GM18517 (cell line): Measurements from ENCODE around the gene SAT2.
A peak's percentile ranks its signal among the peaks of the same experiment; 100 is the strongest.
"Not testable (repeated sequence)": the region's sequence is repeated elsewhere in the genome, so short reads cannot be mapped to it uniquely, and the experiment has no call there.

ENCODE experiments used
- ATAC-seq: cut with Tn5 transposase; IDR thresholded peaks from one replicate; pipeline ENCODE4 v1.9.1; 2021; ENCODE audit warnings: mild to moderate bottlenecking, moderate library complexity; ENCODE audit not compliant: unreplicated experiment

Gene SAT2

DNA sequence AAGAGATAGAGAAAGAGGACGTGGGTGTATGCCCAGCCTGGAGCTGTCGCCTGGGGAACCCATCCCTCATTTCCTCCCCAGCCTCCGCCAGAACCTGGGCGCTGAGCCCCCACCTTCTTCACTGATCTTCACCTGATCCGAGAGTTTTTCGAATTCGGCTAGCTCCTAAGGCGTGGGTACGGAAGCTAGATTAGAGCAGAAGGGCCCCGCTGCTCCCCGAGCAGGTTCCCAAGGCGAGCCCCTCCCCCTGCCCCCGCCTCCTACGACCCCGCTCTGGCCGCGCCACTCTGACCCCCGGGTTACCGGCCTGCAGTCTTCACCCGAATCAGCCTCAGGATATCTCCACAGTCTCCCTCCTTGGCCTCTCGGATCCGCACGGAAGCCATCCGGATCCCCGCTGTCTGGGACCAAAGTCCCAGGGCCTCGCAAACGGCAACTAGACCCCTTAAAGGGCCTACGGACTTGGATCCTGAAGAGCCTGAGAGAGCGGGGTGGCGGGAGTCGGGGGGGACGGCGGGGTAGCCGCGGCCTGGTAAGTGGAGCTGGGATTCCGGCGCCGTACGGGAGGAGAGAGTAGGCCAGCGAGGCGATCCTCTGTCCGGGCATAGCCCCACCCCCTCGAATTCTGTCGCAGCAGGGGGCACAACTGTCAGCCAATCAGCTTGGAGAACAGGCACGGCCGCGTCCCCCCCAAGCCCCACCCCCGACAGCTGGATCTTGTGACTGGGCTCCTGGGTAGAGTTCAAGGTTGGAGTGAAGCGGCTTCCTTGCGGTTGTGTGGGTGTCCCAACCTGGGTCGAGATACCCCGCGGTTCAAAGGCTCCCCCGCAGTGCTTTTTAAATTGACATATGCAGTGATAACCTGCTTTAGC lies at the start of gene SAT2:
TSS of gene SAT2 (minus strand) at position 572 of the 872 bp plus-strand sequence. CDS start at position 386, 186 bp downstream.
- peak; percentile 63 for ATAC-seq

DNA sequence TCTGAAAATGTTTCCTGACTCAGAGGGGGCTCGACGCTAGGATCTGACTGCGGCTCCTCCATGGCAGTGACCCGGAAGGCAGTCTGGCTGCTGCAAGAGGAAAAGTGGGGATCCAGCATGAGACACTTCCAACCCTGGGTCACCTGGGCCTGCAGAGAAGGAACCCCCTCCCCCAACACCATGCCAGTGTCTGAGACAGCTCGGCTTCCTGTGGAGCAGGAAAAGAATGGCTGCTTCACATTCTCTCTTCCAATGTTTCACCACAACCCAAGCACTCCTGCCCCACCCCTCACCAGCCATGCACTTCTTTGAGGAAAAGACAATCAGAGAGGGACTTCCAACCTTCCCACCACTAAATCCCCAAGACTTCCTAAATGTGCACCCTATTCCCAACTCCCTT lies 48.9 kb upstream of the SAT2 start:
- ATAC-seq, result no peak

DNA sequence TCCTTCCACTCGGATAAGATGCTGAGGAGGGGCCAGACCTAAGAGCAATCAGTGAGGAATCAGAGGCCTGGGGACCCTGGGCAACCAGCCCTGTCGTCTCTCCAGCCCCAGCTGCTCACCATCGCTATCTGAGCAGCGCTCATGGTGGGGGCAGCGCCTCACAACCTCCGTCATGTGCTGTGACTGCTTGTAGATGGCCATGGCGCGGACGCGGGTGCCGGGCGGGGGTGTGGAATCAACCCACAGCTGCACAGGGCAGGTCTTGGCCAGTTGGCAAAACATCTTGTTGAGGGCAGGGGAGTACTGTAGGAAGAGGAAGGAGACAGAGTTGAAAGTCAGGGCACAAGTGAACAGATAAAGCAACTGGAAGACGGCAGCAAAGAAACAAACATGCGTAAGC lies 47.3 kb upstream of the SAT2 start:
- ATAC-seq, result no peak

DNA sequence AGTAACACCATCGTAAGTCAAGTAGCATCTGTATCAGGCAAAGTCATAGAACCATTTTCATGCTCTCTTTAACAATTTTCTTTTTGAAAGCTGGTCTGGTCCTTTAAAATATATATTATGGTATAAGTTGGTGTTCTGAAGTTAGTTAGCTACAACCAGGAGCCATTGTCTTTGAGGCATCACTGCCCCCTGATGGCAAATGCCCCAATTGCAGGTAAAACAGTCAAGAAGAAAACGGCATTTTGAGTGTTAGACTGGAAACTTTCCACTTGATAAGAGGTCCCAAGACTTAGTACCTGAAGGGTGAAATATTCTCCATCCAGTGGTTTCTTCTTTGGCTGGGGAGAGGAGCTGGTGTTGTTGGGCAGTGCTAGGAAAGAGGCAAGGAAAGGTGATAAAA lies 45.6 kb upstream of the SAT2 start:
- ATAC-seq, result no peak

DNA sequence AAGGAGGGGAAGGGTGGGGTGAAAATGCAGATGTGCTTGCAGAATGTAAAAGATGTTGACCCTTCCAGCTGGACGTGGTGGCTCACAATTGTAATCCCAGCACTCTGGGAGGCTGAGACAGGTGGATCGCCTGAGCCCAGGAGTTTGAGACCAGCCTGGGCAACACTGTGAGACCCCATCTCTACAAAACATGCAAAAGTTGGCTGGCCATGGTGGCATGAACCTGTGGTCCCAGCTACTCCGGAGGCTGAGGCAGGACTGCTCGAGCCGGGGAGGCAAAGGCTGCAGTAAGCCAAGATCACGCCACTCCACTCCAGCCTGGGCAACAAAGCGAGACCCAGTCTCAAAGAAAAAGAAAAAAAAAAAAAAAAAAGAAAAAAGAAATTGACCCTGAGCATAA lies 40.9 kb upstream of the SAT2 start:
- ATAC-seq, result no peak

DNA sequence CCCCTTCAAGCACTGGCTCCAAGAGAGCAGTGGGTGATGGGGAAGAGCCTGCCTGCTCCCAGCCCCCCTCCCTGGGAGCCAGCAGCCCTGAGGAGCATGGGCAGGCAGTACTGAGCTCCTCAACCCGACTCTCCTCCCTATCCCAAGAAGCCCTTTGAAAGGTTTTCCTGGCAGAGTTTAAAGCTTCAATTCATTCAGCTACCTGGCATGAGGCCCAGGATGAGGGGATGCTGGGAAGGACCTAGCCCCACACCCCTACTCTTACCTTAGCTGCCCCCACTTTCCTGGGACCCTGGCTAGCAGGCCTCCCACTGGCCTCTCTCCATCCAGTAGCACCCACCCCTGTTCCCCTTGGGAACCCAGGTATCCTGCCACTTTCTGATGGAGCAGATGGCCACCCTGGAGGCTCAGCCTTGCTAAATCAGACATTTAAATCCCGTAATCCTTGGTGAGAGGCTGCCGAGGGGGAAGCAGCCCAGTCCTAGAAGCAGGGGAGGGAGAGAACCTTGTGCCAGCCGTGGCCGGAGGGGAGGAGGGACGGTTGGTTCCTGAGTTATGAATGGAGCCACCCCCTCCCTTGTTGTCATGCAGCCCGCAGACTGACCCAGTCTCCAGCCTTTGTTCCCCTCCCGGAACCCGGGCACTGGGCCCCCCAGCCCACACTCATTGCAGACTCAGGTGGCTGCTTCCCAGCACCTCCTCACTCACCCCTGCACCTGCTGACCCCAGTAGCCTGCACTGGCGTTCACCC lies 40.2 kb upstream of the SAT2 start:
- no peak for ATAC-seq

DNA sequence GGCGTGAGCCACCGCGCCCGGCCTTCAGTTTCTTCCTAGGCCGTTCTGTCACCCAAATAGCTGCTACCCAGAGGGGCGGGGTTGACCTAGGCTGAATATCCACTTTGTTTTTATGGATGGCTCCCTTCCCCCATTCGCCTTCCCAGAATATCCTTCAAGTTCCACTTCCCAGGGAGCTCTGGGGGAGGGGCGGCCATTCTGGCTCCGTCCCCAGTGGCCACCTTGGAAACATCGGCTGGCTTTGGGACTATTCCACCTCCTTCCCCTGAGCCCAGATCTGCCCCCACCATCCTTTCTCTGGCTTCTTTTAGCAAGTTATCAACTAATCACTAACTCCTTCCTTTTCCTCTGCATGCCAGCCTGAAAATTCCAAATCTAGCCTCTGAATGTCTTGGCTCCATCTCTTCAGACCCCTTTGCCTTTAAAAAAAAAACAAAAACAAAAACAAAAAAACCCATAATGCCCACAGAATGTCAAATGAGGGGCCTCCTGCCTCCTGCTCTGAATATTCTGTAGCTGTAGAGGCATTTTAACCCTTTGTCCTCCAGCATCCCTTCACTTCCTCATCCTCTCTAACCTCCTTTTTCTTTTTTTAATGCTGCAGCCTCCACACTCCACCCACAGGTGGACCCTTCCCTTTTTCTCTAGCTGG lies 29.5 kb upstream of the SAT2 start:
- no peak for ATAC-seq

DNA sequence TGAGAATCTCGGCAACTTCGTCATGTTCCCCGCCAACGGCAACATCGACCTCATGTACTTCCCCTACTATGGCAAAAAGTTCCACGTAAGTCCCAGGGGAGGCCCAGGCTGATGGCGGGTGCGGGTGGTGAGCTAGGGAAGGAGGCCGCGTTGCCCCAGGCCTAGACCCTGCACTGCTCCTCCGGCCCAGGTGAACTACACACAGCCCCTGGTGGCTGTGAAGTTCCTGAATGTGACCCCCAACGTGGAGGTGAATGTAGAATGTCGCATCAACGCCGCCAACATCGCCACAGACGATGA lies 27.9 kb upstream of the SAT2 start:
- ATAC-seq, result no peak

DNA sequence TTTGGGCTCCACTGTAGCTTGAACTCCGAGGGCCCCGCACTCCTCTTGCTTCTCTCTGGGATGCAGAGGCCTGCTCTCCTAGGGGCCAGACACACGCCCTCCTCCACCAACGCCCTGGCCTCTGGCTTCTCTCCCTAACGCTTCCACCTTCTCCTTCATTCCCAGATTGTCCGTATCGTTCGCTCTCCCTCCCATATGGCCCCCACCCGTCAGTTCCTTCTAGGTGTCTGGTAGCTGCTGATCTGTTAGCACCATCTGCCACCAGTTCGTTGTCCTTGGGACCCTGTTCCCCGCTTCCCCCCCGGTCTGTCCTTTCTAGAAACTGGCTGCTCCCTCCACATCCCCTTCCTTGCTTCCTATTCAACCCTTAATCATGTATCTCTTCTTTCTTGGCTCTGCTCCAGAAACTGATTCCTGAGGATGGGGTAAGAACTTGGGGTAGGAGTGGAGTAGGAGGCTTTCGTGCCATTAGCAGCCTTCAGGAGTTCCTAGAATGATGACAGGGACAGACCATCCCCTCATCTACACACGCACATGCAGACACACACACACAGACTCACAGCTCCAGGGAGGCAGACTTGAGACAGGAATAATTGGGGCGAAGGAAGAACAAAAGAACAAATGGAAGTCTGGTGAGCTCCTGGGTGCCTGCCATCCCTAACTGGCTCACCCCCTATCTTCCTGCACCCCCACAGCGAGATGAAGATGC lies 27.4 kb upstream of the SAT2 start:
- ATAC-seq, result no peak

DNA sequence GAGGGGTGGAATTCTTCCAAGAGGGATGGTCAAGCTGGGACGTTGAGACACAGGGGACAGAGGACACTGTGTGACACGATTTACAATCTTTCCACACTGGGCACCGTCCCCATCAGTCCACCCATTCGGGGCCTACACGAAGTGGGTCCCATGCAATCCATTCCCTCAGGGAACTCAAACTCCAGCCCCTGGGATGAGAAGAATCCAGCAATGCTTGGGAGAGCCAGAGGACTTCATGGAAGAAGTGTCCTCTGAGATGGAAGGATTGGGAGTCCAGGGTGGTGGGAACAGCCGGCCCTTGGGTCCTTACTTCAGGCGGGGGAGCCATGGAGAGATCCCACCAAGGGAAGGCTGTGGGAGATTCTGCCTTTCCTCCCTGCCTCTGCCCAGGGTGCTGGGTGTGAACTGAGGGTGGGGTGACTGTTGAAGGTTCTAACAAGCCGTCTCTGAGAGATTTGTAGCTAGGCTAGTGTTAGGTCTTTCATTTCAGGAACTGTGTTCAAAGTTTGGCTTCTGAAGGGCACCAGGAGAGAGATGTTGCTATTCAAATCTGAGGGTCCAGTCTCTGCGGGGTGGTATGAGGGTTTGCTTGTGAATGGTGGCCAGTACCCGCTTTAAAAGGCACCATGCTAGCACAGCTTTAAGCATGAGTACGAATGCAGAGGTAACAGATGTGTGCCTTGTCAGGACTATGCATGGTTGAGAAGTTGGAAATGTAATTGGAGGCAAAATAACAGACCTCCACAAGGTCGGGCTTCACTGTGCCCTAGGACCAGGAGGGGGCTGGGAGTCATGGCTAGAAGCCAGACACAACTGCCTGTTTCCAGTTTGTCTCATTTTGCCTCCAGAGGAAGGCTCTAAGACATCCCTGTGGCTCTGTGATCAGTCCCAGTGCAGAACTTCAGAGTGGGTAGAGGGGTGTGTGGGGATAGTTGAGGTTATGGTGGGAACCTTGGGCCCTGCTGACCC lies 25.1 kb upstream of the SAT2 start:
- no peak for ATAC-seq

DNA sequence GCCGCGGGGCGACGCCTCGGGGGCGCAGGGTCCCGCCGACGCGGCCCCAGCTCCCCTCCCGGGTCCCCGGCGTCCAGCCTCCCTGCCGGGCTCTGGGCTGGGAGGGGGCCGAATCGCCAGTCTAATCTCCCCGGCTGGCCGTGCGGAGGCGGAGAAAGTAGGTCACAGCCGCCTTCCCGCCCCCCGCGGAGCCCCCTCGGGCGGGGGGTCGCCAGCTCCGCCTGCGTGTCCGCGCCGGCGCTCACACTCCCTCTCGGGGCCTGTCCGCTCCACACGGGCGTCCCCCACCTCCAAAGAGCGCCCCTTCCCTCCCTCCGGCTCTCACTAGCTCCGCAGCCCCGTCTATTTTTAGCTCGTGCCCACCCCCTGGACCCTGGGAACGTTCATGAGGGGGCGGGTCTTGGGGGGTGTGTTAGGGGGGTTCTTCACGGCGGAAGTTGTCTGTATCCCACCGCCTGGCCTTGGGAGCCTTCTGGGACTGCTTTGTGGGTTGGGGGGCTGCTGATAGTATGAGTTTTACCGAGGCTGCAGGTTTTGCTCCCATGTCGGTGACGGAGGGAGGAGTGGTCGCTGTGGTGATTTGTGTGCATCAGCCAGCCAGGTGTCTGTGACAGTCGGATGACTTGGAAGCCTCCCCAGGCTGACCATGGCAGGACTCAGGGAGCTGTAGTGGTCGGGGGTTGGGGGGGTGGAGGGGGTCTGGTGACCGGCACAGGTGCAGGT lies 24.2 kb upstream of the SAT2 start:
- ATAC-seq, result no peak

DNA sequence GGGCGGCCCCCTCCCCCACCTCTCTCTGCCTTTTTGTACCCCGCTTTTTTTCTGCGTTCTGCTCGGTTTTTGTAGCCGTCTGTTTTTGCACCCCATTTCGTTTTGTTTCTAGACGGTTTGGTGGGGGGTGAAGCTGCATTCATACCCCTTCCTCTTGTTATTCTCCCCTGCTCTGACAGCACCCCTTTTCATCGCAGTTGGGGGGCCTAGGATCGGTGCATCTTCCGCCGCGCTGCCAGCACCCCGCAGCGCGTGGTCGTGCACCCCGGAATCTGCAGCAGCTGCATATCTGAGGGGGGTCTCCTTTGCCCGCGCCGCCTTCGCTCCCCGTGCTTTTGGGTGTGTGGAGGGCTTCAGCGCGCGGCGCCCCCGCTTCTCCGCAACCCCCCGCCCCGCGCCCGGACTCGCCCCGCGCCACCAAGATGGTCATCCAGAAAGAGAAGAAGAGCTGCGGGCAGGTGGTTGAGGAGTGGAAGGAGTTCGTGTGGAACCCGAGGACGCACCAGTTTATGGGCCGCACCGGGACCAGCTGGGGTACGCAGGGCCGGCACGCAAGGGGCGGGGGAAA lies 23.6 kb upstream of the SAT2 start:
- no peak for ATAC-seq

DNA sequence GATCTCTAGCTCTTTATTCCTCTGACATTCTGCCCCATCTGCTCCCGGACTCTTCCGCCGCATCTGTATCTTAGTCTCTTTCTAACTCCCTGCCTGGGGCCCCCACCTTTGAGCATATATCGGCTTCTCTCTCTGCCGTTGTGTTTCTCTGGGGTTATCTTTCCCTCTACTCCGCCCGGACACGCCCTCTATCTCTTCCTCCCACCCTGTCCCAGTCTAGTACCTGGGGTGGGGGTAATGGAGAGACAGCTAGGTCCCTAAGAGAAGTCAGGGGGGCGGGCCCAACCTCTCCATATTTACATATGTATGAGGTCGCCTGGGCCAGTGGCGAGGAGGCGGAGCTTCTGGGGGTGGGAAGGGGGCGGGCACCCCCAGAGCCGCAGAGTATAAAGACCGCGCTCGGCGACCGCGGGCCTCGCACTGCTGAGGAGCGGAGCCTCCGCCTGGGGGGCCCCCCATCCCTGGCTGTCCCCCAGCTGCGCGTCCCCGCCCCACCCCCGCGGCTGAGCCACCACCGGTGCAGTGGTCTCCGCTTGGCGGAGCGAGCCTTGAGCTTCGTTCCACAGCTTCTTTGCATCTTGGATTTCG lies 23.0 kb upstream of the SAT2 start, which contains the start of gene ATP1B2:
TSS of gene ATP1B2 (plus strand) at position 418 of the 588 bp plus-strand sequence. CDS start 593 bp downstream, outside the sequence.
- ATAC-seq, result no peak

DNA sequence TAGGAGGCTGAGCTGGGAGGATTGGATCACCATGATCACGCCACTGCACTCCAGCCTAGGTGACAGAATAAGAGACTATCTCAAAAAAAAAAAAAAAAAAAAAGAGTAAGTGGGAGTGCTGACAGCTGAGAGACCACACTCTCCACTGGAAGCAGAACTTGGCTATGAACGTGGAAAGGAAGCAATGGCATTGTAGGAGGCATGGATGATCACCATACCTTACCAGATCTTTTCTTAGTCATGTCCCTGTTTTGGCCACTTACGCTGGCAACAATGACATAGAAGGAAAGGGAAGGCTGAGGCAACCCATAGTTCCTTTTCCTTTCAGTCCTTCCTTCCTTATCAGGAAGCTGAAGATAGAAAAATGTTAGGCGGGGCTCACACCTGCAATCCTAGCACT lies 19.4 kb upstream of the SAT2 start:
- ATAC-seq, result no peak

DNA sequence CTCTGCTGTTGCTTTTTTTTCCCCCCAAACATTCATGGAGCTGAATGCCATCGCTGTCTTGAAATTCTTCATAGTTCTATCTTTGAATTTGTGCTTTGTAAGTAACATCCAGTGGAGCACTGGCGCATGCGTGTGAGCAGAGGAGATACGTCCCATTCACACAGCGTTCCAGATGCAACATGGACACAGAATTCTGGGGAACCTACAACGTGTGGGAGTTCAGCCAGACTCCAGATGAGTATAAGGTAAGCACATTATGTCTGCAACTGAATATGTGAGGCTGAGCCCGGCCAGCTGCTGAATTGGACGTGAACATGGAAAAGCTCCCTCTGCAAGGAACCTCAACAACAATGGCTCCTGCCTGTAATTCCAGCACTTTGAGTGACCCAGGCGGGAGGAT lies 18.8 kb upstream of the SAT2 start:
- no peak for ATAC-seq

DNA sequence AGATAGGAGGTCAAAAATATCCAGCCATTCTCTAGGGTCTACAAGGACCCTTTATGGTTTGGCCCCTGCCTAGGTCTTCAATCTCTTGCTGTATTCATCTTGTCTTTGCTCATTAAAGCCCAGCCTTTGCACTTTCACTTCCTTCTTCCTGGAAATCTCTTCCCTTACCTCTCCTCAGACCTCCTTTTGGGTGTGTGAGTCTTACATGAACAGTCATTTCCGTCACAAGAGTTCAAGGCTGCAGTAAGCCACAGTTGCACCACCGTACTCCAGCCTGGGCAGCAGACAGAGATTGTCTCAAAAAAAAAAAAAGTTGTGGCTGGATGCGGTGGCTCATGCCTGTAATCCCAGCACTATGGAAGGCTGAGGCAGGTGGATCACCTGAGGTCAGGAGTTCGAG lies 17.2 kb upstream of the SAT2 start:
- no peak for ATAC-seq

DNA sequence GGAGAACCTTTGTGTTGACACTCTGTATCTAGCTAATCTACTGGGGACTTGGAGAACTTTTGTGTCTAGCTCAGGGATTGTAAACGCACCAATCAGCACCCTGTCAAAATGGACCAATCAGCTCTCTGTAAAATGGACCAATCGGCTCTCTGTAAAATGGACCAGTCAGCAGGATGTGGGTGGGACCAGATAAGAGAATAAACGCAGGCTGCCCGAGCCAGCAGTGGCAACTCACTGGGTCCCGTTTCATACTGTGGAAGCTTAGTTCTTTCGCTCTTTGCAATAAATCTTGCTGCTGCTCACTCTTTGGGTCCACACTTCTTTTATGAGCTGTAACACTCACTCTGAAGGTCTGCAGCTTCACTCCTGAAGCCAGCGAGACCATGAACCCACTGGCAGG lies 14.0 kb upstream of the SAT2 start:
- ATAC-seq, result not testable (repeated sequence)

DNA sequence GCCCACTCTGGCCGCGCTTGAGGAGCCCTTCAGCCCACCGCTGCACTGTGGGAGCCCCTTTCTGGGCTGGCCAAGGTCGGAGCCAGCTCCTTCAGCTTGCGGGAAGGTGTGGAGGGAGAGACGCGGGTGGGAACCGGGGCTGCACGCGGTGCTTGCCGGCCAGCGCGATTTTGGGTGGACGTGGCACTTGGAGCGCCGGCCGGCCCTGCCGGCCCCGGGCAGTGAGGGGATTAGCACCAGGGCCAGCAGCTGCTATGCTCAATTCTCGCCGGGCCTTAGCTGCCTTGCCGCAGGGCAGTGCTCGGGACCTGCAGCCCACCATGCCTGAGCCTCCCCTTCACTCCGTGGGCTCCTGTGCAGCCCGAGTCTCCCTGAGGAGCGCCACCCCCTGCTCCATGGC lies 13.2 kb upstream of the SAT2 start:
- ATAC-seq, result no peak

DNA sequence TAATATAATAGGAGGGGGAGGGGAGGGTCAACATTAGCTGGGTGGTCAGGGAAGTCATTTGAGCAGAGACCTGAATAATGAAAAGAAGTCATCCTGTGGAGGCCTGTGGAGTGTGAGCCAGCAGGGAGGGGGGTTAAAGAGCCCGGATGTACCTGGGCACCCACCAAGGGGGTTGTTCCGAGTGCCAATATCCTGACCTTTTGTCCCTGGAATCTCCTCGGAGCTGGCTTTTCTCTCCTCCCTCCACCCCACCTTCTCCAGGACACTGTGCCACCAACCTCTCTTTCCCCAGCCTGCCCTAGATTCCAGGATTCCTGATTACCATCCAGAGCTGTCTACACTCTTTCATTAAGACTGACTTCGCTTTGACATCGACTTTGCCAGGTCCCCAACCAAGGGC lies 8.5 kb upstream of the SAT2 start:
- no peak for ATAC-seq
